ENCODE measurements around the gene SDK1. TPM values are rescaled to one million over a fixed set of nuclear protein-coding genes. Genes with fewer than 3 reads are reported as not detected.
"Not testable (repeated sequence)": the region's sequence is repeated elsewhere in the genome, so short reads cannot be mapped to it uniquely, and the experiment has no call there.

SDK1 gene
- total RNA-seq, 1 donor, result 0.36 TPM

DNA sequence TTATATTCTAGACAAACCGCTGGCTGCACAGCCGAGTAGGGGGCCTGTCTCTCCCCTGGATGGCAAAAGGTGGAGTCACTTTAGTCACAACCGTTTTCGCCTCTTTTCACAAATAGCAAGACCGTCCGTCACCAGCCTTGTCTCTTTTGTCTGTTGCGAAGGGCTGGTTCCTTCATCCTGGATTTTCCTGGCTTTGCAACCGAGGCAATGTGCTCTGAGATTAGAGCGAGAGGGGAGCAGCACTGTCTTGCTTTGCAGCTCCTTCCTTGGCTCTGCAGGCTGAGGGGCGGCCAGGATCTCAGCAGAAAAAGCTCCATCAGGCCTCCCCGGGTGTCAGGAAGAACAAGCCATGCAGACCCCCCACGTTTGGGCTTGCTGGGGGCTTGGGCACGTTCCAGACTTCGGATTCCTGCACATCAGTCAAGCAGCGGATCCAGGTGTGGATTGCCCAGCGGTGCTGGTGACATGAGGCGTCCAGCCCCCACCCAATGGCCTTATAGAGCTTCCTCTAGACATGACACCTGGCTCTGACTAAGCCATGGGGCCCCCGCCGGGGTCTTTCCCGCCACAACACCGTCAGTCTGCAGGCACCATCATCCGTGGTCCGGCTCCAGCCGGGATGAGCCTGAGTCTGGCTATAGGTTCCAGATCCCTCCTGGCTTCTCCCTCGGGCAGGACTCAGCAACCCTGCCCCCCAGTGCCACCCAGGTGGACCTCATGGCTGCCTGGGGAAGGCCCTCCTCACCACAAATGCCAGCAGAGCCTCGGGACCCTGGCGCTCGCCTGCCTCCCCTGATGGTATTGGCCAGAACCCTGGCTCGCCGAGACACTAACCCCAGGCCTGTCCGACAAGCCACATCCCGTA lies 913.5 kb downstream of the SDK1 start:
- H3K36me3 ChIP-seq (ENCODE audit: insufficient read depth, low read length), result no peaks in the 10 kb centered on the region
- DNase-seq (ENCODE audit: insufficient read length, low spot score, missing footprints), result peak; percentile 43
- H3K4me1 ChIP-seq (ENCODE audit: insufficient read depth, low read length), result no peaks in the 10 kb centered on the region
- no peak overlapping the region for H3K27ac ChIP-seq (ENCODE audit: low read depth, low read length)
- H2AFZ ChIP-seq (ENCODE audit: low read length), result no peak overlapping the region
- H3K4me2 ChIP-seq (ENCODE audit: insufficient read depth, low read length), result no peak overlapping the region
- H3K4me3 ChIP-seq (ENCODE audit: insufficient read depth, low read length), result no peak overlapping the region
- no peaks in the 10 kb centered on the region for H3K79me2 ChIP-seq (ENCODE audit: insufficient read depth, low read length)
- TF ChIP-seq, protein P1, sequence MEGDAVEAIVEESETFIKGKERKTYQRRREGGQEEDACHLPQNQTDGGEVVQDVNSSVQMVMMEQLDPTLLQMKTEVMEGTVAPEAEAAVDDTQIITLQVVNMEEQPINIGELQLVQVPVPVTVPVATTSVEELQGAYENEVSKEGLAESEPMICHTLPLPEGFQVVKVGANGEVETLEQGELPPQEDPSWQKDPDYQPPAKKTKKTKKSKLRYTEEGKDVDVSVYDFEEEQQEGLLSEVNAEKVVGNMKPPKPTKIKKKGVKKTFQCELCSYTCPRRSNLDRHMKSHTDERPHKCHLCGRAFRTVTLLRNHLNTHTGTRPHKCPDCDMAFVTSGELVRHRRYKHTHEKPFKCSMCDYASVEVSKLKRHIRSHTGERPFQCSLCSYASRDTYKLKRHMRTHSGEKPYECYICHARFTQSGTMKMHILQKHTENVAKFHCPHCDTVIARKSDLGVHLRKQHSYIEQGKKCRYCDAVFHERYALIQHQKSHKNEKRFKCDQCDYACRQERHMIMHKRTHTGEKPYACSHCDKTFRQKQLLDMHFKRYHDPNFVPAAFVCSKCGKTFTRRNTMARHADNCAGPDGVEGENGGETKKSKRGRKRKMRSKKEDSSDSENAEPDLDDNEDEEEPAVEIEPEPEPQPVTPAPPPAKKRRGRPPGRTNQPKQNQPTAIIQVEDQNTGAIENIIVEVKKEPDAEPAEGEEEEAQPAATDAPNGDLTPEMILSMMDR (IDR thresholded peaks at IDR 0.05; ENCODE audit: extremely low read depth, low read depth, low read length), result no peak
- H3K9me3 ChIP-seq (ENCODE audit: low read depth, low read length), result no peaks in the 10 kb centered on the region
- no peaks in the 10 kb centered on the region for H3K27me3 ChIP-seq (ENCODE audit: insufficient read depth, low read length)
- no peaks in the 10 kb centered on the region for H4K20me1 ChIP-seq (ENCODE audit: insufficient read depth, low read length)

DNA sequence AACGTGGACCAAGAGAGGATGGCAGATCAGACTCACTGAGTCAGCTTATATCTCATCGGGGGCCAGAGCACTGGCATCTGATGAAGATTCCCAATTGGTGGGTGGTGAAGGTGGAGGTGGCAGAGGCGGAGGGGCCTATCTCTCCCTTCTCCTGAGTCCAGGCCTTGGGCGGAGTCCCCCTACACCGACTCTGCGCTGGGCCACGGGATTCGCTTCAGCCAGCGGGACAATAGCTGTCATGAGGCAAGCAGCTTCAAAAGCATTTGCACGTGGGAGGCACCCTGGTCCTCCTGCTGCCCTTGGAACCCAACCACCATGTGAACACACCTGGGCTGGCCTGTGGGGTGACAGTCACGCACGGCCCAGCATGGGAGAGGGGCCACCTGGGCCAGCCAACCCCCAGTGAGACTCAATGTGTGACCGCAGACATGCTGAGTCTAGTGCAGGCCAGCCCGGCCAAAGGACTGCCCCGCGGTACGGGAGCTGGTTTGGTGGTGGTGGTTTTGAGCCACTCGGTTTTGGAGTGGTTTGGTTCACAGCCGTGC lies 914.2 kb downstream of the SDK1 start:
- TF ChIP-seq, protein P1 (IDR thresholded peaks at IDR 0.05; ENCODE audit: extremely low read depth, low read depth, low read length), result no peak
- H3K27ac ChIP-seq (ENCODE audit: low read depth, low read length), result no peak overlapping the region
- no peaks in the 10 kb centered on the region for H3K4me1 ChIP-seq (ENCODE audit: insufficient read depth, low read length)
- H3K79me2 ChIP-seq (ENCODE audit: insufficient read depth, low read length), result no peaks in the 10 kb centered on the region
- no peaks in the 10 kb centered on the region for H3K9me3 ChIP-seq (ENCODE audit: low read depth, low read length)
- H3K36me3 ChIP-seq (ENCODE audit: insufficient read depth, low read length), result no peaks in the 10 kb centered on the region
- no peak overlapping the region for H2AFZ ChIP-seq (ENCODE audit: low read length)
- no peak overlapping the region for H3K4me2 ChIP-seq (ENCODE audit: insufficient read depth, low read length)
- peak; percentile 57 for DNase-seq (ENCODE audit: insufficient read length, low spot score, missing footprints)
- no peak overlapping the region for H3K4me3 ChIP-seq (ENCODE audit: insufficient read depth, low read length)
- H4K20me1 ChIP-seq (ENCODE audit: insufficient read depth, low read length), result no peaks in the 10 kb centered on the region
- no peaks in the 10 kb centered on the region for H3K27me3 ChIP-seq (ENCODE audit: insufficient read depth, low read length)

DNA sequence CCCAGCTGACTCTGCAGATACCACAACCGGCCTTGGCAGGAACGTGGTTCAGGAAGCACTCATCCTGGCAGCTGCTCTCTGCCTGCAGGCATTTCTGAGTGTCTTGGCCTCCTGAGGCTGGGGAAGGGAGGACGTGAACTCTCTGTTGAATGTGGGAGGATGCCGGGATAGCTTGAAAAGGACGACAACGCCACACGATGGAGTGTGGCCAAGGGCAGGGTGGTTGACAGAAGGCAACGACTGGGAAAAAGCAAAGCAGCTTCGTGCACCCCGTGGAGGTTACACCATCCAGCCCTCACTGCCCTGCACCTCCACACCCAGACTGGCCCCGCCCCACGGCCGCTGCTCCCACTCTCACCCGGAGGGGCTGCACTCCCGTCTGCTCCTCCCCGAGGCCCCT lies 915.0 kb downstream of the SDK1 start:
- Histone ChIP-seq H3K4me3 (ENCODE audit: insufficient read depth, low read length) (no peak overlapping the region), H3K4me1 (ENCODE audit: insufficient read depth, low read length) (no peaks in the 10 kb centered on the region), H3K36me3 (ENCODE audit: insufficient read depth, low read length) (no peaks in the 10 kb centered on the region), H3K9me3 (ENCODE audit: low read depth, low read length) (no peaks in the 10 kb centered on the region), H3K27ac (ENCODE audit: low read depth, low read length) (no peak overlapping the region), H4K20me1 (ENCODE audit: insufficient read depth, low read length) (no peaks in the 10 kb centered on the region), H2AFZ (ENCODE audit: low read length) (no peak overlapping the region), H3K4me2 (ENCODE audit: insufficient read depth, low read length) (no peak overlapping the region), H3K27me3 (ENCODE audit: insufficient read depth, low read length) (no peaks in the 10 kb centered on the region), H3K79me2 (ENCODE audit: insufficient read depth, low read length) (no peaks in the 10 kb centered on the region)
- TF ChIP-seq, protein P1 (IDR thresholded peaks at IDR 0.05; ENCODE audit: extremely low read depth, low read depth, low read length), result no peak
- DNase-seq (ENCODE audit: insufficient read length, low spot score, missing footprints), result peak; percentile 41

DNA sequence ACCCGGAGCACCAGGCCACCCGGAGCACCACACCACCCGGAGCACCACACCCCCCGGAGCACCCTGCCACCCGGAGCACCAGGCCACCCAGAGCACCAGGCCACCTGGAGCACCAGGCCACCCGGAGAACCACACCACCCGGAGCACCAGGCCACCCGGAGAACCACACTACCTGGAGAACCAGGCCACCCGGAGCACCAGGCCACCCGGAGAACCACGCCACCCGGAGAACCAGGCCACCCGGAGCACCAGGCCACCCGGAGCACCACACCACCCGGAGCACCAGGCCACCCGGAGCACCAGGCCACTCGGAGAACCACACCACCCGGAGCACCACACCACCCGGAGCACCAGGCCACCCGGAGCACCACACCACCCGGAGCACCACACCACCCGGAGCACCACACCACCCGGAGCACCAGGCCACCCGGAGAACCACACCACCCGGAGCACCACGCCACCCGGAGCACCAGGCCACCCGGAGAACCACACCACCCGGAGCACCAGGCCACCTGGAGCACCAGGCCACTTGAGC lies 916.1 kb downstream of the SDK1 start:
- not testable (repeated sequence) for H3K4me2 ChIP-seq (ENCODE audit: insufficient read depth, low read length); H3K79me2 ChIP-seq (ENCODE audit: insufficient read depth, low read length); H2AFZ ChIP-seq (ENCODE audit: low read length); H3K27me3 ChIP-seq (ENCODE audit: insufficient read depth, low read length); H3K27ac ChIP-seq (ENCODE audit: low read depth, low read length); H3K4me1 ChIP-seq (ENCODE audit: insufficient read depth, low read length); H3K9me3 ChIP-seq (ENCODE audit: low read depth, low read length); H3K4me3 ChIP-seq (ENCODE audit: insufficient read depth, low read length); DNase-seq (ENCODE audit: insufficient read length, low spot score, missing footprints); H4K20me1 ChIP-seq (ENCODE audit: insufficient read depth, low read length); H3K36me3 ChIP-seq (ENCODE audit: insufficient read depth, low read length)

Measured in osteoblast (primary cell).